Measurements from ENCODE around the gene RBP4. TPM values are rescaled to one million over a fixed set of nuclear protein-coding genes. Genes with fewer than 3 reads are reported as not detected.

Gene RBP4
- polyA plus RNA-seq, 1 donor = 33.9 TPM

DNA sequence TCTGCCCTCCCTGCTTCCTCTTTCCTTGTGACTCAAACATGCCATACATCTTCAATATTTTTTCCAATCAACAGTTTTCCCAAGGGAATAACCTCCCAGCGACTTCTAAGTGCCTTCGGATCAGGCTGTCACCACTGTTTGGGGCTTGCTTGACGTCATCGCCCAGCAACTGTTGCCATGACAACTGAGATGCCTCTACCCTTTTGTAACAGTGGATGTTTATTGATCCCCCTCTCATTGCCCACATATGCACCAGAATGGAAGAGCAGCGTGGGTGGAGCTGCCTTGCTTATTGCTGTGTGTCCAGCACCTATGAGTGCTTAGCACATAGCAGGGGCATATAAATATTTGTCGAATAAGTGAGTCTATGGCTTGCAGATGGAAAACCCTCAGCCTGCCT lies 20.2 kb downstream of the RBP4 start:
- Histone ChIP-seq H3K4me1 (ENCODE audit: control insufficient read depth, insufficient read depth, low read length) (peaks cover 3% of the 10 kb centered on the region), H3K9me3 (ENCODE audit: control insufficient read depth, low read depth, low read length) (no peaks in the 10 kb centered on the region), H3K27ac (ENCODE audit: low read length) (no peak overlapping the region), H3K27me3 (ENCODE audit: control insufficient read depth, insufficient read depth, low read length) (no peaks in the 10 kb centered on the region), H3K36me3 (ENCODE audit: control insufficient read depth, insufficient read depth, low read length) (no peaks in the 10 kb centered on the region), H3K4me3 (ENCODE audit: low read length) (no peak overlapping the region)
- DNase-seq = peak in 1 of 2 donors; percentile 28
- no CpG with 5 or more reads among the region's 6 CpGs for WGBS (ENCODE audit: insufficient coverage, low lambda C conversion rate)

DNA sequence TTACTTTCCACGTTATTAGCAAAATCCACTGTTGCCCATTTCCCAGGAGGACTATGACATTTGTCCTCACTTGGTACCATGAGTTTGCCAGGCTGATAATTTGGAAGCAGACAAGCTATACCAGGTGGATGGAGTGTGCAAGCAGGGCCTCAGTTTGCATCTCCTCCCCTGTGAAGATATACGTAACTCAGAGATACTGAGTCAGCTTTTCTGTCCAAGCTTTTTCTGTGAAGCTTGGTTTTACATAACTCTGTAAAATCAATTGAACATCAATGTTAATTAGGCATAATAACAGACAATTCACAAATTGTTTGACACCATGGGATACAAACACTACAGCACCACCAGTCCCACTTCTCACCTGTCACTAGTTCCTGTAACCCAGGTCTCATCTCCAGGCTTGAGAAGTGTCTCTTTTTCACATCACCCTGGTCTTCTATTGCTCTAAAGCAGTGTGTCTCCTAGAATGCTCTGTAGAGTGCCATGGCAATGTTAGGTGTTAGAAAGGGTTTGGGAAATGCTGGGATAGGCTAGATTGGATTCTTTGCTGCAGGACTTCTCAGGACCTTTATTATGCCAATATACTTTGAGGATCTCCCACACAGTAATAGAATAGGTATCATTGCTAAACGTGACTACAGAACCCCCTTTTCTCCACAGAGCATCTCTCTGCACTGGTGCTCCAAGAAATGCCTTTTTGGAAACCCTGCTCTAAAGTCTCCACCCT lies 20.9 kb downstream of the RBP4 start:
- H3K27me3 ChIP-seq (ENCODE audit: control insufficient read depth, insufficient read depth, low read length) = no peaks in the 10 kb centered on the region
- WGBS (ENCODE audit: insufficient coverage, low lambda C conversion rate) = no CpG with 5 or more reads among the region's 3 CpGs
- H3K27ac ChIP-seq (ENCODE audit: low read length) = no peak overlapping the region

DNA sequence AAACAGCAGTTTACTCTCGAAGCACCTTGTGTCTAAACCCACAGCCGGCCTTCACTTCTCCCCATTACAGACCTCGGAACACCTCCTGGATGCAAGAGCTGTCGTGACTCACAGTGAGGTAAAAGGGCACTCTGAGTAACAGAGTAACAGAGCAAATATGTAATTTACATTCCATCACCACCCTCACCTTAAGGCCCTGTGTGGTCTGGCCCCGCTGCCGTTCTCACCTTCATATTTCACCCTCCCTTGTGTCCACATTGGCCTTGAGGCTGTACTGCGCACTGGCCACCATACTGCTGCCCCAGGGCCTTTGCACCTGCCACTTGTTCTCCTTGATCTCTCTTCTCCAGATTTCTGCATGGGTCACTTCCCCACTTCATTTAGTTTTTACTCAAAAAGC lies 21.9 kb downstream of the RBP4 start:
- Histone ChIP-seq H3K36me3 (ENCODE audit: control insufficient read depth, insufficient read depth, low read length) (no peaks in the 10 kb centered on the region), H3K27ac (ENCODE audit: low read length) (no peak overlapping the region), H3K4me3 (ENCODE audit: low read length) (no peak overlapping the region), H3K9me3 (ENCODE audit: control insufficient read depth, low read depth, low read length) (no peaks in the 10 kb centered on the region), H3K27me3 (ENCODE audit: control insufficient read depth, insufficient read depth, low read length) (no peaks in the 10 kb centered on the region), H3K4me1 (ENCODE audit: control insufficient read depth, insufficient read depth, low read length) (peaks cover 3% of the 10 kb centered on the region)
- WGBS (ENCODE audit: insufficient coverage, low lambda C conversion rate) = no CpG with 5 or more reads among the region's 7 CpGs
- peak in 1 of 2 donors; percentile 37 for DNase-seq

More for the DNA sequence above, 20.9 kb downstream of the RBP4 start:
- Histone ChIP-seq H3K9me3 (ENCODE audit: control insufficient read depth, low read depth, low read length) (no peaks in the 10 kb centered on the region), H3K36me3 (ENCODE audit: control insufficient read depth, insufficient read depth, low read length) (no peaks in the 10 kb centered on the region), H3K4me3 (ENCODE audit: low read length) (no peak overlapping the region), H3K4me1 (ENCODE audit: control insufficient read depth, insufficient read depth, low read length) (peaks cover 3% of the 10 kb centered on the region)
- no peak for DNase-seq

DNA sequence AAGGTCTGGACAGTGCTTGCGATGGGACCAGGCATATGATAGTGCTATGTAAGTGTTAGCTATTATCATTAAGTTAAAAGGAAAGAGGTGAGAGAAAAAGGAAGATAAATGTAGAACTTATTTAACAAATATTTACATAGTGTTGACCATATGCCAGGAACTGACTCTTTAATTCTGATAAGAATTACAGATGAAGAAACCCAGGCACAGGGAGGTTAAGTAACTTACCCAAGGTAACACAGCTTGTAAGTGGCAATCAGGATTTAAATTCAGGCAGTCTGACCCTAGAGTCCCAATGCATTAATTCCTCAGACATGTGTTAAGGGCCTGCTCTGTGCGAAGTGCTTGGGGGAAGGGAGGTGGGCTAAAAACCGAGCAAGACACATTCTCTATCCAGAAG lies 23.5 kb downstream of the RBP4 start:
- no CpG with 5 or more reads among the region's 3 CpGs for WGBS (ENCODE audit: insufficient coverage, low lambda C conversion rate)
- no peak overlapping the region for H3K27ac ChIP-seq (ENCODE audit: low read length)
- H3K36me3 ChIP-seq (ENCODE audit: control insufficient read depth, insufficient read depth, low read length) = no peaks in the 10 kb centered on the region
- H3K9me3 ChIP-seq (ENCODE audit: control insufficient read depth, low read depth, low read length) = no peaks in the 10 kb centered on the region
- no peak overlapping the region for H3K4me3 ChIP-seq (ENCODE audit: low read length)
- H3K27me3 ChIP-seq (ENCODE audit: control insufficient read depth, insufficient read depth, low read length) = no peaks in the 10 kb centered on the region
- DNase-seq = no peak
- H3K4me1 ChIP-seq (ENCODE audit: control insufficient read depth, insufficient read depth, low read length) = peaks cover 3% of the 10 kb centered on the region

DNA sequence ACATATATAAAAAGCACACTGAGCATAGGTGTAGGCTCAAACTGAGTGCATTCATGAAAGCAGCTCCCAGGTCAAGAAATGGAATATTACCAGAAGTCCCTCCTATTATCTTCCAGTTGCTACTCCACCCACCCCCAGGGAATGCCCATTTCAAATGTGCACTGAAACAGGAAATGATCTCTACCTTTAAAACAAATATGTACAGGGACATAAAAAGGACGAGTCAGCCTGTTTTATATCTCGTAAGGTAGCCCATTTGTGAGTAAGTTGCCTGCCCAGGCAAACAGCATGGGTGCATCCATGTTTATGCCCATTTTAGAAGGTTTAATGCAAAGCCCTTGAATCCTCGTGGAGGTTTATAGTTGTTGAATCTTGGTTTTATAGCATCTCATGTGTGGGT lies 24.1 kb downstream of the RBP4 start:
- Histone ChIP-seq H3K9me3 (ENCODE audit: control insufficient read depth, low read depth, low read length) (no peaks in the 10 kb centered on the region), H3K4me3 (ENCODE audit: low read length) (no peak overlapping the region), H3K27me3 (ENCODE audit: control insufficient read depth, insufficient read depth, low read length) (no peaks in the 10 kb centered on the region), H3K27ac (ENCODE audit: low read length) (no peak overlapping the region), H3K36me3 (ENCODE audit: control insufficient read depth, insufficient read depth, low read length) (no peaks in the 10 kb centered on the region), H3K4me1 (ENCODE audit: control insufficient read depth, insufficient read depth, low read length) (peaks cover 3% of the 10 kb centered on the region)
- no CpG with 5 or more reads among the region's 3 CpGs for WGBS (ENCODE audit: insufficient coverage, low lambda C conversion rate)
- no peak for DNase-seq

DNA sequence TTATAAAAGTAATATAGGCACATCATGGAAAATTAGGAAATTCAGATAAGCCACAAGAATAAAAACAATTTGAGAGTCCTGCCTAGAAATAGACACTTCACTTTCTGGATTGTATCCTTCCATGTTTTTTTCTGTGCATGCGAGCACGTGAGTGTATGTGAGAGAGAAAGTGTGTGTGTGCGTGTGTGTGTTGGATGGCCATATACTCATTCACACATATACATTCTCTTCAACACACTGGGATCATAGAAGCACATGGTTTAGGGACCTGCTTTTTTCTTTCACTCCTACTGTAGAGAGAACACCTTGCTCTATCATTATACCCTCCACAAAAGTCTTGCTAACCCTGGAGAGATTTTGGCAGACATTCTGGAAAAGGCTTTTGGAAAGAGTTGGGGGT lies 27.1 kb downstream of the RBP4 start:
- no peak for DNase-seq
- peaks cover 20% of the 10 kb centered on the region for H3K27me3 ChIP-seq (ENCODE audit: control insufficient read depth, insufficient read depth, low read length)
- no peak overlapping the region for H3K27ac ChIP-seq (ENCODE audit: low read length)
- H3K4me3 ChIP-seq (ENCODE audit: low read length) = no peak overlapping the region
- peaks cover 3% of the 10 kb centered on the region for H3K4me1 ChIP-seq (ENCODE audit: control insufficient read depth, insufficient read depth, low read length)
- WGBS (ENCODE audit: insufficient coverage, low lambda C conversion rate) = no CpG with 5 or more reads among the region's 3 CpGs
- no peaks in the 10 kb centered on the region for H3K9me3 ChIP-seq (ENCODE audit: control insufficient read depth, low read depth, low read length)
- H3K36me3 ChIP-seq (ENCODE audit: control insufficient read depth, insufficient read depth, low read length) = no peaks in the 10 kb centered on the region

DNA sequence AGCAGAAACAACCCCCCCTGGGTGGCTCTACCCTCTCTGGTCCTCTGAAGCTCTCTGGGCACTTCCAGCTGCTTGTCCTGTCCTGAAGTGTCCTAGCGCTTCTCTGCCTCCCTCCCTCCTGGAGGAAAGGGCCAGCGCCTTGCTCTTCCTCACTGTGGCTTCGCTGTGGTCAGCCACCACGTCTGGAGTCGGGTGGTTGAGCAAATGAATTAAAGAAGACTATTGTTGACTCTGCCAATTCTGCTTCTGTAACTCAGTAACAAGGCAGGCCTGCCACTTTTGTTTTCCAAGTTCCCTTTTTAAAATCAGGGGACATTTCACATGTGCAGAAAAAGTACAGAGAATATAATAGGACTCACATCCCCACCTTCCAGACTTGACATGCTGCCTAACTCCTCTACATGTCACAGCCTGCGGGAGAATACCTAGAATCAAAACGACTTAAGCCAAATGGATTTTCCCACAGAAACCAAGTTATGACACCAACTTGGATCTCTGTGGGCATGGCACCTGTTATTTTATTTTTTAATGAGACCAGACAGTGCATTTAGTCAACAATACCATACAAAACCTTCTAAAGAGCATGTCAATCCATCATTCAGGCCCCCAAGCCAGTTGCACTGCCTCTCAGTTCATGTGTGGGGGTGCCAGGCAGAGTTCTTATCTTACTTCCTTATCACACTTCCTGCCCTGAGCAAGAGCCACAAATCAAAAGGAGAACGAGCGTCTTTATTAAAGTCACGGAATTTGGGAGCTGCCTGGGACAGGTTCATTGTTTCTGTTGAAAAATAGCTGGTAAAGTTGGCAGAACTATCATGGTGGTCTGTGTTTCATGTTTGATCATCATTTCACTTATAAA lies 27.8 kb downstream of the RBP4 start:
- no peak for DNase-seq
- H3K4me3 ChIP-seq (ENCODE audit: low read length) = no peak overlapping the region
- H3K27ac ChIP-seq (ENCODE audit: low read length) = no peak overlapping the region
- H3K9me3 ChIP-seq (ENCODE audit: control insufficient read depth, low read depth, low read length) = no peaks in the 10 kb centered on the region
- no peaks in the 10 kb centered on the region for H3K4me1 ChIP-seq (ENCODE audit: control insufficient read depth, insufficient read depth, low read length)
- WGBS (ENCODE audit: insufficient coverage, low lambda C conversion rate) = no CpG with 5 or more reads among the region's 10 CpGs
- peaks cover 27% of the 10 kb centered on the region for H3K27me3 ChIP-seq (ENCODE audit: control insufficient read depth, insufficient read depth, low read length)
- no peaks in the 10 kb centered on the region for H3K36me3 ChIP-seq (ENCODE audit: control insufficient read depth, insufficient read depth, low read length)

DNA sequence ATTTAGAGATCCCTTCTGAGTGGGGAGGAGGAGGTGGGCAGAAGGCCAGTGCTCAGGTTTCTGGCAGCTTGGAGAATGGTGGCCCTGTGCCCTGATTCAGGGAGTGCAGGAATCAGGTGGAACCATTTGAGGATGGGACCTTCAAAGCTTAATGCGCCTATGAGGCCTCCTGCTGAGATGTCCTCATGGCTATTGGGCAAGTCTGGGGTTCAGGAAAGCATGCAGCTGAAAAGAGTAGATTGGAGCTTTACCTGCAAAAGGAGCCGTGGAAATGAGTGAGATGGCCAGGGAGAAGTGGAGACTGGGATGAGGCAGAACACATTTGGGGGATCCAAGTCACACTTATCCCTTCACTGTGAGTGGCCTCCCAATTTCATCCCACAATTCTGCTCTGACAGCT lies 28.4 kb downstream of the RBP4 start:
- no CpG with 5 or more reads among the region's 2 CpGs for WGBS (ENCODE audit: insufficient coverage, low lambda C conversion rate)
- DNase-seq = no peak
- no peaks in the 10 kb centered on the region for H3K4me1 ChIP-seq (ENCODE audit: control insufficient read depth, insufficient read depth, low read length)
- H3K36me3 ChIP-seq (ENCODE audit: control insufficient read depth, insufficient read depth, low read length) = no peaks in the 10 kb centered on the region
- H3K9me3 ChIP-seq (ENCODE audit: control insufficient read depth, low read depth, low read length) = no peaks in the 10 kb centered on the region
- H3K27ac ChIP-seq (ENCODE audit: low read length) = no peak overlapping the region
- no peak overlapping the region for H3K4me3 ChIP-seq (ENCODE audit: low read length)
- H3K27me3 ChIP-seq (ENCODE audit: control insufficient read depth, insufficient read depth, low read length) = peaks cover 34% of the 10 kb centered on the region

DNA sequence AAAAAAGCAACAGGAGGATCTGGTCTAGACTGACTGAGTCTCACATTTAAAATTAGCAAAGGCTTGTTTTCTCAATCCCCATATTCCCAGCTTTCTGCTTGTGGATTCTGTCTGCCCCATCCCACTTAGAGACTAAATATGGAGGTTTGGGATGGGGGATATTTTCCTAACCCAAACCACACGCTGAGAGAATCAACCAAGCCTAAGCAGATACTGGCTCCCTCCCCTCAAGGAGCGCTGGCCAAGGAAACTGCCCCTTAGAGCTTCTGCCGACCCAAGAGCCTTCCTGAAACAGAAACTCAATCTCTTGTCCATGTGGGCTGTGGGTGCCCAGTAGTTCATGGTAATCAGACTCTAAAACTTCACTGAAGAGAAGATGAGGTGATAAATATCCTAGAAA lies 30.7 kb downstream of the RBP4 start:
- H3K27me3 ChIP-seq (ENCODE audit: control insufficient read depth, insufficient read depth, low read length) = peaks cover 56% of the 10 kb centered on the region
- no CpG with 5 or more reads among the region's 3 CpGs for WGBS (ENCODE audit: insufficient coverage, low lambda C conversion rate)

DNA sequence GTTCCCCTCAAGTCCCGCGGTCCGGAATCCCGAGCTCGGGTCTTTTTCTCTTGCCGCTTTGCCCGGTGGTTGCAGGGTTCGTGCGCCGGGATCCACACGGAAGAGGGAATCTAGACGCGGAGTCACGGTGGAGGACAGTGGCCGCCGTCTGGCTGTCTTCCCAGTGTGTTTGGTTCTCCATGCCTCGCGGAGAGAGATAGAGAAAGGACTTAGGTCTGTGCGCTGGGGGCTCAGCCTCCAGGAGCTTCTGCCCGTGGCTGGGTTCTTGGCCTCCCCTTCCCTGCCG lies 33.0 kb downstream of the RBP4 start:
- no peaks in the 10 kb centered on the region for H3K36me3 ChIP-seq (ENCODE audit: control insufficient read depth, insufficient read depth, low read length)
- H3K9me3 ChIP-seq (ENCODE audit: control insufficient read depth, low read depth, low read length) = no peaks in the 10 kb centered on the region
- no peaks in the 10 kb centered on the region for H3K4me1 ChIP-seq (ENCODE audit: control insufficient read depth, insufficient read depth, low read length)
- H3K27ac ChIP-seq (ENCODE audit: low read length) = no peak overlapping the region
- H3K27me3 ChIP-seq (ENCODE audit: control insufficient read depth, insufficient read depth, low read length) = peaks cover 61% of the 10 kb centered on the region
- DNase-seq = no peak
- no peak overlapping the region for H3K4me3 ChIP-seq (ENCODE audit: low read length)
- WGBS (ENCODE audit: insufficient coverage, low lambda C conversion rate) = no CpG with 5 or more reads among the region's 21 CpGs

More for the DNA sequence above, 30.7 kb downstream of the RBP4 start:
- no peaks in the 10 kb centered on the region for H3K9me3 ChIP-seq (ENCODE audit: control insufficient read depth, low read depth, low read length)
- H3K4me3 ChIP-seq (ENCODE audit: low read length) = no peak overlapping the region
- no peaks in the 10 kb centered on the region for H3K4me1 ChIP-seq (ENCODE audit: control insufficient read depth, insufficient read depth, low read length)
- H3K36me3 ChIP-seq (ENCODE audit: control insufficient read depth, insufficient read depth, low read length) = no peaks in the 10 kb centered on the region
- DNase-seq = no peak
- H3K27ac ChIP-seq (ENCODE audit: low read length) = no peak overlapping the region
